ENCODE results near the gene DSG2.

GRCh38 chr18:31498574-31499524 lies 872 bp downstream of the DSG2 start:
- TF ChIP-seq CTCF (IDR thresholded peaks at IDR 0.05): no peak
- TF ChIP-seq EP300 (IDR thresholded peaks at IDR 0.05): no peak
- no peak for TF ChIP-seq POLR2A (IDR thresholded peaks at IDR 0.05)

All from ovary (tissue), 3 donors.